Caco-2 (cell line): ENCODE results near the gene MTHFD1L. TPM values are rescaled to one million over a fixed set of nuclear protein-coding genes. Genes with fewer than 3 reads are reported as not detected.

ENCODE experiments used
- BruUV-seq: library from RNA; stranded (reverse); fragments of 400-500 nt; replicated peaks from 2 replicates; lab custom pipeline; 2021; lab: Mats Ljungman, UMichigan
- CTCF ChIA-PET: fragments of 300-600 bp; sonication (Branson Sonifier 250); formaldehyde crosslinking; loops from one replicate; lab custom pipeline; 2022; ENCODE audit warnings: antibody characterized with exemption; lab: Charles Lee
- POLR2A ChIA-PET: fragments of 300-600 bp; sonication (Branson Sonifier 250); formaldehyde crosslinking; loops from one replicate; lab custom pipeline; 2022; ENCODE audit warnings: antibody characterized with exemption; lab: Charles Lee
- DNase-seq, 2 experiments: peaks; one replicate each; pipeline versions ENCODE4 v3.0.0 to v3.0.0-alpha.2; 2020 to 2022
- H3K27me3 ChIP-seq: replicated peaks from 2 replicates; pipeline ENCODE4 v1.6.0; 2011; ENCODE audit warnings: low read length; ENCODE audit not compliant: control insufficient read depth, insufficient read depth
- H3K36me3 ChIP-seq: 2 replicates; pipeline ENCODE4 v1.5.1; 2011; ENCODE audit warnings: low read length; ENCODE audit not compliant: control insufficient read depth, insufficient read depth
- H3K4me1 ChIP-seq: fragments of 250-450 bp; sonication (Bioruptor Pico); 2 replicates; pipeline ENCODE4 v1.5.1; 2020; ENCODE audit warnings: mild to moderate bottlenecking
- H3K4me3 ChIP-seq: 2 replicates; pipeline ENCODE4 v1.5.1; 2011; ENCODE audit warnings: low read depth, mild to moderate bottlenecking, control low read depth, low read length
- H3K9me3 ChIP-seq: fragments of 250-450 bp; sonication (Bioruptor Pico); 2 replicates; pipeline ENCODE4 v1.5.1; 2020; ENCODE audit warnings: mild to moderate bottlenecking, moderate library complexity
- H3K27ac Mint-ChIP-seq: one replicate; pipeline ENCODE4 v1.8.0; 2022; ENCODE audit warnings: mixed read lengths; ENCODE audit not compliant: unreplicated experiment
- H3K27me3 Mint-ChIP-seq: one replicate; pipeline ENCODE4 v1.8.0; 2022; ENCODE audit warnings: mixed read lengths; ENCODE audit not compliant: insufficient read depth, unreplicated experiment
- H3K36me3 Mint-ChIP-seq: one replicate; pipeline ENCODE4 v1.8.0; 2022; ENCODE audit warnings: mild to moderate bottlenecking, mixed read lengths; ENCODE audit not compliant: insufficient read depth, unreplicated experiment
- H3K4me1 Mint-ChIP-seq: one replicate; pipeline ENCODE4 v1.8.0; 2022; ENCODE audit warnings: low read depth, mixed read lengths; ENCODE audit not compliant: unreplicated experiment
- H3K4me3 Mint-ChIP-seq: one replicate; pipeline ENCODE4 v1.8.0; 2022; ENCODE audit warnings: mild to moderate bottlenecking, moderate library complexity, mixed read lengths; ENCODE audit not compliant: unreplicated experiment
- H3K9me3 Mint-ChIP-seq: one replicate; pipeline ENCODE4 v1.8.0; 2022; ENCODE audit warnings: mixed read lengths; ENCODE audit not compliant: unreplicated experiment
- intact Hi-C: fragments of 100-400 bp; cut with micrococcal nuclease; formaldehyde crosslinking; loops from one replicate; pipeline ENCODE4 v1.10.0; 2022; ENCODE audit not compliant: unreplicated experiment
- total RNA-seq: library from RNA; stranded (reverse); gene quantifications from 2 replicates; pipeline ENCODE4 v1.2.3, GENCODE V29; 2022
- TF ChIP-seq, protein P1 (sequence below), 2 experiments: fragments of 200-600 bp in 1 of 2; IDR thresholded peaks; 1 replicate in 1 of 2; 2 replicates in 1 of 2; pipeline versions ENCODE4 v1.5.1 to v1.8.0; 2011 to 2022; ENCODE audit warnings: antibody characterized with exemption in 1 of 2, control low read depth in 1 of 2, inconsistent platforms in 1 of 2, low read depth in 1 of 2, low read length in 1 of 2, mild to moderate bottlenecking in 1 of 2, moderate library complexity in 1 of 2; ENCODE audit not compliant: insufficient read depth in 1 of 2, severe bottlenecking in 1 of 2, unreplicated experiment in 1 of 2

Gene MTHFD1L
- total RNA-seq, 1 experiment from 2014 or later: 102 TPM

DNA sequence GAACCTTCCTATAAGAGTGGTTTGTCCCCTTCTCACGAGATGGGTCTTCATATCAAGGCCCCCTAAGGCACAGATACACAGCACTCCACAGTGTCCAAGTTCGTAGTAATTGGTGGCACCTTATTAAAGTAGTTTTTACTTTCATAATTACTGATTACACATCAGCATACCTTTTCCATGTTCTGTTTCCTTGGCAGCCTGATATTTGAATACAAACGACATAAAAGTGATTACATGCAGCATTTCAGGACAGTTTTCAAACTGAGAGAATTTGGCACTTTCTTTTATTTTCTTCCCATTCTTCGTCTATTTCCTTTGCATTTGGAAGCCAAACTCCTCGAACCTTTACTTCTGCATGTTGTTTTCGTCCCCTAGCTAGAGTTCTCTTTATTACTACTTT is 139.7 kb downstream of the MTHFD1L start:
- Mint-ChIP-seq H3K4me1 (no peaks in the 10 kb centered on the region), H3K27ac (no peak overlapping the region), H3K4me3 (no peak overlapping the region), H3K36me3 (peaks cover 18% of the 10 kb centered on the region), H3K27me3 (no peaks in the 10 kb centered on the region), H3K9me3 (no peaks in the 10 kb centered on the region)
- Histone ChIP-seq H3K36me3 (no peaks in the 10 kb centered on the region), H3K27me3 (no peaks in the 10 kb centered on the region), H3K4me1 (no peaks in the 10 kb centered on the region), H3K4me3 (no peak overlapping the region), H3K9me3 (no peaks in the 10 kb centered on the region)
- no peak for DNase-seq
- POLR2A ChIA-PET: interaction anchor here (0.5 kb wide), 1 partner anchor 240 kb away, joined by 4 read pairs; no protein-coding TSS in a partner anchor
- CTCF ChIA-PET: interaction anchor here (1.6 kb wide), 1 partner anchor 9 kb away, joined by 5 read pairs; no protein-coding TSS in a partner anchor
- no TSS peak for BruUV-seq
- intact Hi-C loops: loop anchor here (2.0 kb wide), 1 partner anchor 112 kb away; no protein-coding TSS in a partner anchor
- TF ChIP-seq, protein P1, sequence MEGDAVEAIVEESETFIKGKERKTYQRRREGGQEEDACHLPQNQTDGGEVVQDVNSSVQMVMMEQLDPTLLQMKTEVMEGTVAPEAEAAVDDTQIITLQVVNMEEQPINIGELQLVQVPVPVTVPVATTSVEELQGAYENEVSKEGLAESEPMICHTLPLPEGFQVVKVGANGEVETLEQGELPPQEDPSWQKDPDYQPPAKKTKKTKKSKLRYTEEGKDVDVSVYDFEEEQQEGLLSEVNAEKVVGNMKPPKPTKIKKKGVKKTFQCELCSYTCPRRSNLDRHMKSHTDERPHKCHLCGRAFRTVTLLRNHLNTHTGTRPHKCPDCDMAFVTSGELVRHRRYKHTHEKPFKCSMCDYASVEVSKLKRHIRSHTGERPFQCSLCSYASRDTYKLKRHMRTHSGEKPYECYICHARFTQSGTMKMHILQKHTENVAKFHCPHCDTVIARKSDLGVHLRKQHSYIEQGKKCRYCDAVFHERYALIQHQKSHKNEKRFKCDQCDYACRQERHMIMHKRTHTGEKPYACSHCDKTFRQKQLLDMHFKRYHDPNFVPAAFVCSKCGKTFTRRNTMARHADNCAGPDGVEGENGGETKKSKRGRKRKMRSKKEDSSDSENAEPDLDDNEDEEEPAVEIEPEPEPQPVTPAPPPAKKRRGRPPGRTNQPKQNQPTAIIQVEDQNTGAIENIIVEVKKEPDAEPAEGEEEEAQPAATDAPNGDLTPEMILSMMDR (IDR thresholded peaks at IDR 0.05; ENCODE audit: insufficient read depth in 1 of 2, low read depth in 1 of 2, low read length in 1 of 2, severe bottlenecking in 1 of 2, unreplicated experiment in 1 of 2): no peak

DNA sequence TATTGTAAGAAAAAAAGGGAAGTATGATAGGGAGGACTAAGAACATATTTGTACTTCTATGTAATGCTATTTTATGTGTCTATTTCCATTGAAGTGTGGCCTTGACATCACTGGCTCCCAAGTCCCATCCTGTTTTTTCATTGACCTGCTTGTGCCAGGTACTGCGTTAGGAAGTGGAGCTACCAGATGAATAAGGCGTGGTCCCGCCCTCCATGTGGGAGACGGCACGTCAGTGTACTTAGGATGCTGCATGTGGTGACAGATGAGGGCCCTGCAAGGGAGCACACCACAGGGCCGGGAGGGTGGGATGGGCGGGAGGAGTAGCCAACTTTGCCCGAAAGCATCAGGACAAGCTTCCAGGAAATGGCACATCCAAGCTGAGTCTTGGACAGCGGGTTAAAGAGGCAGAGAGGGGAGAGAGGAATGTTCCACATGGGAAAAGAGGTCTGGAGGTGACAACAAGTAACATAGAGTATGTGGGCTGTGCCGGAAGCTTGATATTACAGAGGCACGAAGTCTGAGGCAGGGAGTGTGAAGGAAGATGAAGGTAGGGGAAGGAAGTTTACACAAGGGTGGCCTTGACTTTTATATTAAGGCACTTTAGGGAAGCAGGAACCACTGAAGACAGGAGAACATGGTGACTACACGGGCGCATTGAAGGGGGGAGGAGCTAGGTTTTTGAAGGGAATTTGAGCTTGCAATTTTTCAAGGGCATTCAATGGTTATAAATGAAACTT is 140.6 kb downstream of the MTHFD1L start:
- Histone ChIP-seq H3K9me3 (no peaks in the 10 kb centered on the region), H3K4me1 (no peaks in the 10 kb centered on the region), H3K27me3 (no peaks in the 10 kb centered on the region), H3K4me3 (no peak overlapping the region), H3K36me3 (no peaks in the 10 kb centered on the region)
- no peaks in the 10 kb centered on the region for H3K9me3 Mint-ChIP-seq
- no peaks in the 10 kb centered on the region for H3K27me3 Mint-ChIP-seq
- no peak for DNase-seq
- intact Hi-C loops: loop anchor here (2.0 kb wide), 1 partner anchor 113 kb away; no protein-coding TSS in a partner anchor
- peaks cover 23% of the 10 kb centered on the region for H3K36me3 Mint-ChIP-seq
- no peaks in the 10 kb centered on the region for H3K4me1 Mint-ChIP-seq
- CTCF ChIA-PET: interaction anchor here (1.6 kb wide), 1 partner anchor 8 kb away, joined by 5 read pairs; no protein-coding TSS in a partner anchor
- H3K4me3 Mint-ChIP-seq: no peak overlapping the region
- BruUV-seq: no TSS peak
- no peak overlapping the region for H3K27ac Mint-ChIP-seq
- POLR2A ChIA-PET: no interaction called here
- TF ChIP-seq, protein P1 (IDR thresholded peaks at IDR 0.05; ENCODE audit: insufficient read depth in 1 of 2, low read depth in 1 of 2, low read length in 1 of 2, severe bottlenecking in 1 of 2, unreplicated experiment in 1 of 2): no peak

DNA sequence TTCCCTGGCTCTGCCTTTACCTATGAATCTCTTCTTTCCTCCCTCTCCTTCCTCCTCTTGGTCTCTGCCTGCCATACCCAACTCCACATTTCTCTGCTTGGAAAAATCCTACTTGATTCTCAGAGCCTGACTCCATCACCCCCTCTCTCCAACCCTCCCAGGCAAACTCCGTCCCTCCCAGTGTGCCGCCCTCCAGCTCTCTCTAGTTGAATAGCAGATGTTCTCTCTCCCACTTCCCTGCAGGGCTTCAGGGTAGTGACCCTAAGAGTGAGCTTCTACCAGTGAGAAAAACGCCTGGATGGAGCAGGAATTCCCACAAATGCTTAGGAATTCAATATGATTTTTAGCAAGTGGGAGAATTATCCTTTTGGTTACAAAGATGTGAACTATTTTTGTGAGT is 141.6 kb downstream of the MTHFD1L start:
- Histone ChIP-seq H3K36me3 (no peaks in the 10 kb centered on the region), H3K9me3 (no peaks in the 10 kb centered on the region), H3K4me3 (no peak overlapping the region), H3K27me3 (no peaks in the 10 kb centered on the region), H3K4me1 (no peaks in the 10 kb centered on the region)
- Mint-ChIP-seq H3K36me3 (peaks cover 27% of the 10 kb centered on the region), H3K27ac (no peak overlapping the region), H3K27me3 (no peaks in the 10 kb centered on the region), H3K4me1 (no peaks in the 10 kb centered on the region), H3K4me3 (no peak overlapping the region), H3K9me3 (no peaks in the 10 kb centered on the region)
- no TSS peak for BruUV-seq
- intact Hi-C loops: no loop called here
- no peak for DNase-seq
- TF ChIP-seq, protein P1 (IDR thresholded peaks at IDR 0.05; ENCODE audit: insufficient read depth in 1 of 2, low read depth in 1 of 2, low read length in 1 of 2, severe bottlenecking in 1 of 2, unreplicated experiment in 1 of 2): no peak
- CTCF ChIA-PET: no interaction called here
- POLR2A ChIA-PET: no interaction called here
